Cardiac muscle cell (in vitro differentiated cells and primary cell): ENCODE results near the gene TMEM259. TPM values are rescaled to one million over a fixed set of nuclear protein-coding genes. Genes with fewer than 3 reads are reported as not detected.

Experiments
- DNase-seq, 2 donors: peaks; one replicate each; pipeline versions ENCODE4 v3.0.0 to v3.0.0-alpha.2; 2010 to 2017; ENCODE audit warnings: low read depth in 1 of 2, low spot score in 1 of 2
- H3K27ac ChIP-seq: fragments of 200-600 bp; sonication (generic); 2 replicates; pipeline ENCODE4 v1.5.1; 2016
- H3K27me3 ChIP-seq: fragments of 200-600 bp; sonication (generic); 2 replicates; pipeline ENCODE4 v1.6.0; 2016; ENCODE audit warnings: control low read depth
- H3K36me3 ChIP-seq: fragments of 200-600 bp; sonication (generic); 2 replicates; pipeline ENCODE4 v1.5.1; 2016; ENCODE audit warnings: control low read depth
- H3K4me1 ChIP-seq: fragments of 200-600 bp; sonication (generic); 2 replicates; pipeline ENCODE4 v1.8.1; 2017; ENCODE audit warnings: low read depth, mild to moderate bottlenecking, mixed run types
- H3K4me3 ChIP-seq: fragments of 200-600 bp; sonication (generic); 2 replicates; pipeline ENCODE4 v1.5.1; 2016; ENCODE audit warnings: mild to moderate bottlenecking
- H3K9me3 ChIP-seq: fragments of 200-600 bp; sonication (generic); 2 replicates; pipeline ENCODE4 v1.5.1; 2017; ENCODE audit warnings: low read depth, mild to moderate bottlenecking, control low read depth
- polyA plus RNA-seq: library from polyadenylated mRNA; unstranded; fragments of >200 nt; fragmentation: Nextera tagmentation; extraction: Ambion mirVana; gene quantifications from 2 replicates; pipeline ENCODE4 v1.2.1, GENCODE V29; 2016
- total RNA-seq: library from RNA; depleted of rRNA; stranded (reverse); fragments of >200 nt; gene quantifications from 2 replicates; pipeline ENCODE4 v1.2.3, GENCODE V29; 2016
- TF ChIP-seq, protein P1 (sequence below): IDR thresholded peaks from 2 replicates; pipeline ENCODE4 v1.5.1; 2012; ENCODE audit warnings: low read depth, mild to moderate bottlenecking, low read length

Gene TMEM259
- total and polyA plus RNA-seq, 2 experiments from 2014 or later, result 370 to 403 TPM

DNA sequence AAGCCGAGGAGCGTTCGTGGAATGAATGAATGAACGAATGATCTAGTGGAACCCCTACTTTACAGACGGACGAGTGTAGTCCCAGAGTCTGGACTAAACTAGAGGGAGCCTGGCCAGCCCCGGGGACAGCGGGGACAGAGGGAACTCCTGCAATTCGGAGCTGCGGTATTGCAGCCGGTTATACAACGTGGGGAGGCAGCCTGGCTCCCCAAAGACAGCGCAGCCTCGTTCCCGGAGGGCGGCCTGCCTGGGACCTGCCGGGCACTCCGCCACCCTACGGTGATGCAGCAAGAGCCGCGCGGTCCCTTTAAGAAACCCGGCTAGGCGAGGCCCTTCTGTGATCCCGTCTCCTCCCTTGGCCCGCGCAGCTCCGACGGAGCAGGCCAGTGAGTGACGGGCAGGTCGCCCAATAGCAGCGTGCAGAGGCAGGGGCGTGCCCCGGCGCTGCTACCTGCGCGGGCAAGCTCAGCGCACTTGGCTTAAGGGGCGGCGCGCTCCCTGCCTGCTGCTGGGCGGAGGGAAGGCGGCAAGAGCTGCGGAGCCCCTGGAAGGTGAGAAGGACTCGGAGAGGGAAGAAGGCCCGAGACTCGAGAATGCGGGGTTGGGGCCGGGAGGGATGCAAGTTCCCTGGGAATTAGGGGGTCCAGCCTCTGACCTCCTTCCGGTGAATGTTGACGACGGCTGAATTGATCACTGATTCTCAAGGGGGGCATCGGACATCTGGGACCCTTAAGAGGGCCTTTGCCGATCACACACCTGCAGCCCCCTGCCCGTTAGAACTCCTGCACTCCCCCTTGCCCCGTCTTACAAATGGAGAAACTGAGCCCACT lies 18.9 kb upstream of the TMEM259 start, which contains the start of gene ABCA7:
Gene ABCA7 (plus strand): TSS at position 462 of the 830 bp plus-strand sequence. CDS start 1,255 bp downstream, outside the sequence.
- TF ChIP-seq, protein P1, sequence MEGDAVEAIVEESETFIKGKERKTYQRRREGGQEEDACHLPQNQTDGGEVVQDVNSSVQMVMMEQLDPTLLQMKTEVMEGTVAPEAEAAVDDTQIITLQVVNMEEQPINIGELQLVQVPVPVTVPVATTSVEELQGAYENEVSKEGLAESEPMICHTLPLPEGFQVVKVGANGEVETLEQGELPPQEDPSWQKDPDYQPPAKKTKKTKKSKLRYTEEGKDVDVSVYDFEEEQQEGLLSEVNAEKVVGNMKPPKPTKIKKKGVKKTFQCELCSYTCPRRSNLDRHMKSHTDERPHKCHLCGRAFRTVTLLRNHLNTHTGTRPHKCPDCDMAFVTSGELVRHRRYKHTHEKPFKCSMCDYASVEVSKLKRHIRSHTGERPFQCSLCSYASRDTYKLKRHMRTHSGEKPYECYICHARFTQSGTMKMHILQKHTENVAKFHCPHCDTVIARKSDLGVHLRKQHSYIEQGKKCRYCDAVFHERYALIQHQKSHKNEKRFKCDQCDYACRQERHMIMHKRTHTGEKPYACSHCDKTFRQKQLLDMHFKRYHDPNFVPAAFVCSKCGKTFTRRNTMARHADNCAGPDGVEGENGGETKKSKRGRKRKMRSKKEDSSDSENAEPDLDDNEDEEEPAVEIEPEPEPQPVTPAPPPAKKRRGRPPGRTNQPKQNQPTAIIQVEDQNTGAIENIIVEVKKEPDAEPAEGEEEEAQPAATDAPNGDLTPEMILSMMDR, result no peak
- peak within 1 kb of the TSS; percentile 53 for H3K27ac ChIP-seq
- no peaks in the 10 kb centered on the region for H3K27me3 ChIP-seq
- H3K9me3 ChIP-seq, result no peaks in the 10 kb centered on the region
- H3K36me3 ChIP-seq, result peaks cover 19% of the 10 kb centered on the region
- DNase-seq, result peak; percentile 98 to 99
- H3K4me1 ChIP-seq, result peaks cover 8% of the 10 kb centered on the region
- H3K4me3 ChIP-seq, result peak within 1 kb of the TSS; percentile 38

- H3K4me1 ChIP-seq, result peaks cover 8% of the 10 kb centered on the region
- H3K27me3 ChIP-seq, result no peaks in the 10 kb centered on the region
- no peak overlapping the region for H3K4me3 ChIP-seq
- TF ChIP-seq, protein P1, result no peak
- H3K27ac ChIP-seq, result peak overlapping the region; percentile 53
- H3K9me3 ChIP-seq, result no peaks in the 10 kb centered on the region
- DNase-seq, result peak in 1 of 2 donors; percentile 48
- H3K36me3 ChIP-seq, result peaks cover 19% of the 10 kb centered on the region
These were observed 18.2 kb upstream of the TMEM259 start for GRCh38 chr19:1038978-1039645.

- TF ChIP-seq, protein P1, result no peak
- no peaks in the 10 kb centered on the region for H3K9me3 ChIP-seq
- H3K36me3 ChIP-seq, result peaks cover 27% of the 10 kb centered on the region
- no peaks in the 10 kb centered on the region for H3K27me3 ChIP-seq
- no peak overlapping the region for H3K27ac ChIP-seq
- no peak overlapping the region for H3K4me3 ChIP-seq
- DNase-seq, result no peak
- peaks cover 8% of the 10 kb centered on the region for H3K4me1 ChIP-seq
These were observed 16.7 kb upstream of the TMEM259 start for GRCh38 chr19:1037621-1038064.

GRCh38 chr19:1035998-1036621 lies 15.2 kb upstream of the TMEM259 start:
- Histone ChIP-seq H3K4me3 (no peak overlapping the region), H3K27ac (no peak overlapping the region), H3K36me3 (peaks cover 36% of the 10 kb centered on the region), H3K4me1 (peaks cover 5% of the 10 kb centered on the region), H3K27me3 (no peaks in the 10 kb centered on the region), H3K9me3 (no peaks in the 10 kb centered on the region)
- no peak for DNase-seq
- TF ChIP-seq, protein P1, result no peak

- H3K9me3 ChIP-seq, result no peaks in the 10 kb centered on the region
- no peaks in the 10 kb centered on the region for H3K4me1 ChIP-seq
- H3K27ac ChIP-seq, result no peak overlapping the region
- H3K4me3 ChIP-seq, result no peak overlapping the region
- TF ChIP-seq, protein P1, result no peak
- peaks cover 37% of the 10 kb centered on the region for H3K36me3 ChIP-seq
- H3K27me3 ChIP-seq, result no peaks in the 10 kb centered on the region
- DNase-seq, result no peak
These were observed 11.4 kb upstream of the TMEM259 start for GRCh38 chr19:1032264-1032867.
